SK-N-SH treated with all-trans-retinoic acid at 6 μM for 48 hours (cell line): Measurements from ENCODE around the gene ZDHHC11.

Source experiments
- BACH2 ChIP-seq: fragments of 250-450 bp; sonication (Bioruptor Pico); IDR thresholded peaks from 2 replicates; pipeline ENCODE4 v1.9.0; 2021; ENCODE audit warnings: mild to moderate bottlenecking, borderline replicate concordance
- CREB5 ChIP-seq: fragments of 250-450 bp; sonication (Bioruptor Pico); IDR thresholded peaks from 2 replicates; pipeline ENCODE4 v1.5.1; 2020; ENCODE audit warnings: low read depth, mild to moderate bottlenecking, moderate library complexity
- PPARA ChIP-seq: fragments of 250-450 bp; sonication (Bioruptor Pico); IDR thresholded peaks from 2 replicates; pipeline ENCODE4 v1.5.0; 2020; ENCODE audit warnings: mild to moderate bottlenecking, borderline replicate concordance
- RARB ChIP-seq: fragments of 250-450 bp; sonication (Bioruptor Pico); IDR thresholded peaks from 2 replicates; pipeline ENCODE4 v1.8.0; 2021; ENCODE audit warnings: mild to moderate bottlenecking, moderate library complexity
- SNAI2 ChIP-seq: fragments of 250-450 bp; sonication (Bioruptor Pico); IDR thresholded peaks from 2 replicates; pipeline ENCODE4 v1.5.0; 2020; ENCODE audit warnings: mild to moderate bottlenecking, moderate library complexity
- TCF4 ChIP-seq: fragments of 250-450 bp; sonication (Bioruptor Pico); IDR thresholded peaks from 2 replicates; pipeline ENCODE4 v1.8.0; 2021; ENCODE audit warnings: mild to moderate bottlenecking, moderate library complexity, borderline replicate concordance
- ZC3H10 ChIP-seq: fragments of 250-450 bp; sonication (Bioruptor Pico); IDR thresholded peaks from 2 replicates; pipeline ENCODE4 v1.5.1; 2021; ENCODE audit warnings: mild to moderate bottlenecking, moderate library complexity
- ZFP3 ChIP-seq: fragments of 250-450 bp; sonication (Bioruptor Pico); IDR thresholded peaks from 2 replicates; pipeline ENCODE4 v1.5.0; 2020; ENCODE audit warnings: mild to moderate bottlenecking, moderate library complexity
- ZFP30 ChIP-seq: fragments of 450-650 bp; formaldehyde crosslinking; IDR thresholded peaks from 2 replicates; pipeline ENCODE4 v1.5.0; 2022; ENCODE audit warnings: mild to moderate bottlenecking, moderate library complexity
- TF ChIP-seq, protein P1 (sequence below): fragments of 250-450 bp; sonication (Bioruptor Pico); IDR thresholded peaks from 2 replicates; pipeline ENCODE4 v1.8.0; 2020; ENCODE audit warnings: mild to moderate bottlenecking, moderate library complexity, borderline replicate concordance

DNA sequence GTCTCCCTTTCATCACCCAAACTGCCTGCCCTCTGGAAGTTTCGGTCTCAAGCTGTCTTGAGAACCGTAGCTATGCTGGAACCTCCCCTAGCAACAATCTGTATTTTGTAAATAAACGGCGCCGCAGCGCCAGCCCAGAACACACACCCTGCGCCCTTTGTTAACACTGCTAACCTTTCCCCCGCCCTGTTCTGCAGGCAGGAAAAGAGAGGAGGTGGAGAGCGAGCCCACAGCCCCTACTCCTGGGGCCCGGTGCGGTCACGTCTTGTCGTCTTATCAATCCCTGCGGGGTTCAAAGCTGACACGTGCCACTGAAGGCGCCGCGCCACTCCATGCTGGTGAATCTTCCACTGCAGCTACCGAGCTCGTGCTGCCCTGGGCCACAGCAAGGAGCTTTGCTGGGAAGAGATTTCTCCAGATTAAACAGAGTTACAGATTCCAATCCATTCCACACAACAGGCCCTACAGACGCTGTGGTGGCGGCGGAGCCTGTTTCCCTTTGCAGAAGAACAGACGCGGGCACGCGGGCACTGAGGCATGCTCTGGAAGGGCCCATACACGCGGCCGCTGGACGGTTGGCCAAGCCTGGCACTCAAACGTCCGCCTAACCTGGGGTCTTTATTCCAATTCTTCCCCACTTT lies 91.6 kb downstream of the ZDHHC11 start:
- TF ChIP-seq CREB5 (CRISPR knock-in tag) (no peak), ZC3H10 (CRISPR knock-in tag) (no peak), BACH2 (no peak), ZFP3 (CRISPR knock-in tag) (no peak), RARB (CRISPR knock-in tag) (no peak), SNAI2 (CRISPR knock-in tag) (no peak), PPARA (no peak), ZFP30 (CRISPR knock-in tag) (no peak), TCF4 (no peak)
- TF ChIP-seq, protein P1, sequence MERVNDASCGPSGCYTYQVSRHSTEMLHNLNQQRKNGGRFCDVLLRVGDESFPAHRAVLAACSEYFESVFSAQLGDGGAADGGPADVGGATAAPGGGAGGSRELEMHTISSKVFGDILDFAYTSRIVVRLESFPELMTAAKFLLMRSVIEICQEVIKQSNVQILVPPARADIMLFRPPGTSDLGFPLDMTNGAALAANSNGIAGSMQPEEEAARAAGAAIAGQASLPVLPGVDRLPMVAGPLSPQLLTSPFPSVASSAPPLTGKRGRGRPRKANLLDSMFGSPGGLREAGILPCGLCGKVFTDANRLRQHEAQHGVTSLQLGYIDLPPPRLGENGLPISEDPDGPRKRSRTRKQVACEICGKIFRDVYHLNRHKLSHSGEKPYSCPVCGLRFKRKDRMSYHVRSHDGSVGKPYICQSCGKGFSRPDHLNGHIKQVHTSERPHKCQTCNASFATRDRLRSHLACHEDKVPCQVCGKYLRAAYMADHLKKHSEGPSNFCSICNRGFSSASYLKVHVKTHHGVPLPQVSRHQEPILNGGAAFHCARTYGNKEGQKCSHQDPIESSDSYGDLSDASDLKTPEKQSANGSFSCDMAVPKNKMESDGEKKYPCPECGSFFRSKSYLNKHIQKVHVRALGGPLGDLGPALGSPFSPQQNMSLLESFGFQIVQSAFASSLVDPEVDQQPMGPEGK (CRISPR knock-in tag): no peak
